AG04450 (cell line): Measurements from ENCODE around the gene CLDN15. TPM values are rescaled to one million over a fixed set of nuclear protein-coding genes. Genes with fewer than 3 reads are reported as not detected.
A peak's percentile ranks its signal among the peaks of the same experiment; 100 is the strongest.

Experiments used
- CTCF ChIA-PET: fragments of 300-600, 350-600 bp; formaldehyde crosslinking; extraction: SDS; loops from one replicate; lab custom pipeline; 2022; ENCODE audit warnings: antibody characterized with exemption, inconsistent platforms; lab: Charles Lee
- POLR2A ChIA-PET: fragments of 350-600 bp; formaldehyde crosslinking; extraction: SDS; loops from one replicate; lab custom pipeline; 2021; ENCODE audit warnings: antibody characterized with exemption, inconsistent platforms; lab: Yijun Ruan, JAX
- DNase-seq: peaks from one replicate; pipeline ENCODE4 v3.0.0-alpha.2; 2011; ENCODE audit warnings: low read depth, low spot score
- H3K27ac ChIP-seq: one replicate; pipeline ENCODE4 v1.5.1; 2012; ENCODE audit warnings: low read depth, low read length, control low read depth
- H3K27me3 ChIP-seq: one replicate; pipeline ENCODE4 v1.6.0; 2012; ENCODE audit warnings: low read length; ENCODE audit not compliant: control insufficient read depth, insufficient read depth
- H3K4me3 ChIP-seq: 2 replicates; pipeline ENCODE4 v1.5.1; 2011; ENCODE audit warnings: mild to moderate bottlenecking, low read depth, low read length, control low read depth
- H3K9me3 ChIP-seq: 2 replicates; pipeline ENCODE4 v1.5.1; 2012; ENCODE audit warnings: low read length; ENCODE audit not compliant: control insufficient read depth, insufficient read depth
- CTCF ChIP-seq: IDR thresholded peaks from 2 replicates; pipeline ENCODE4 v1.5.1; 2011; ENCODE audit warnings: low read depth, low read length, control low read depth, inconsistent platforms
- polyA plus RNA-seq: library from polyadenylated mRNA; depleted of rRNA; stranded (reverse); fragments of >200 nt; gene quantifications from 2 replicates; pipeline ENCODE4 v1.2.3, GENCODE V29; 2011

The CLDN15 gene
- polyA plus RNA-seq, 1 experiment: 3.3 TPM

GRCh38 chr7:101217388-101218235, 20.0 kb downstream of the CLDN15 start, which contains the start of the genes PLOD3 and ZNHIT1:
Gene PLOD3 (minus strand): TSS chr7:101217581. CDS start chr7:101217274, 307 bp downstream.
Gene ZNHIT1 (plus strand): TSS chr7:101218165. CDS start chr7:101218196, 31 bp downstream.
- H3K4me3 ChIP-seq: peak within 1 kb of the TSS; percentile 92
- ChIA-PET POLR2A (interaction anchor here (0.6 to 2.5 kb wide), 16 partner anchors 16 to 453 kb away, joined by 3 to 13 read pairs (median 4); partner anchors contain the start of genes IFT22, SERPINE1, SRRT and TRIM56), CTCF (interaction anchor here (0.7 to 2.3 kb wide), 14 partner anchors 10 to 327 kb away, joined by 3 to 26 read pairs (median 4); partner anchors contain the start of gene FIS1)
- TF ChIP-seq CTCF: 0 out of 2 replicates have a peak, but pooled peaks have one; percentile 11
- DNase-seq: peak; percentile 95
- H3K9me3 ChIP-seq: no peaks in the 10 kb centered on the region; the same call in 1 of the 2 replicates
- H3K27me3 ChIP-seq: no peaks in the 10 kb centered on the region
- peak within 1 kb of the TSS; percentile 96 for H3K27ac ChIP-seq

GRCh38 chr7:101216860-101217387, 20.7 kb downstream of the CLDN15 start:
- DNase-seq: no peak
- H3K27me3 ChIP-seq: no peaks in the 10 kb centered on the region
- H3K27ac ChIP-seq: peak overlapping the region; percentile 96
- POLR2A ChIA-PET: interaction anchor here (0.9 to 2.5 kb wide), 9 partner anchors 16 to 342 kb away, joined by 3 to 13 read pairs (median 4); partner anchors contain the start of genes IFT22, SRRT and TRIM56
- peak overlapping the region; percentile 92 for H3K4me3 ChIP-seq
- no peaks in the 10 kb centered on the region; the same call in 1 of the 2 replicates for H3K9me3 ChIP-seq
- CTCF ChIA-PET: interaction anchor here (0.9 to 2.3 kb wide), 11 partner anchors 24 to 327 kb away, joined by 3 to 26 read pairs (median 4); partner anchors contain the start of gene FIS1
- no peak for TF ChIP-seq CTCF

- Histone ChIP-seq H3K4me3 (peak overlapping the region; percentile 92), H3K27ac (peak overlapping the region; percentile 2), H3K27me3 (no peaks in the 10 kb centered on the region), H3K9me3 (no peaks in the 10 kb centered on the region; the same call in 1 of the 2 replicates)
- no peak for DNase-seq
- CTCF ChIA-PET: interaction anchor here (1.1 to 2.2 kb wide), 3 partner anchors 24 to 73 kb away, joined by 3 to 26 read pairs (median 7); no protein-coding TSS in a partner anchor
- TF ChIP-seq CTCF: no peak
- POLR2A ChIA-PET: interaction anchor here (1.7 to 2.5 kb wide), 2 partner anchors 28 to 72 kb away, joined by 5 to 13 read pairs; no protein-coding TSS in a partner anchor
Observed at GRCh38 chr7:101216001-101216859, 21.4 kb downstream of the CLDN15 start.

- no peak overlapping the region for H3K4me3 ChIP-seq
- no peak for DNase-seq
Observed at GRCh38 chr7:101212014-101212413, 25.6 kb downstream of the CLDN15 start.

More at GRCh38 chr7:101212014-101212413, 25.6 kb downstream of the CLDN15 start:
- CTCF ChIA-PET: no interaction called here
- no peak for TF ChIP-seq CTCF
- Histone ChIP-seq H3K9me3 (no peaks in the 10 kb centered on the region), H3K27me3 (no peaks in the 10 kb centered on the region), H3K27ac (no peak overlapping the region)
- POLR2A ChIA-PET: no interaction called here
